Loucy (cell line): Measurements from ENCODE around the gene RTN4.

Experiments
- H2AFZ ChIP-seq: fragments of 200-600 bp; sonication (generic); 2 replicates; pipeline ENCODE4 v1.6.0; 2016; ENCODE audit warnings: antibody characterized with exemption, mild to moderate bottlenecking, low read length, moderate library complexity
- H3F3A ChIP-seq: fragments of 200-600 bp; 2 replicates; pipeline ENCODE4 v1.6.0; 2016; ENCODE audit warnings: antibody characterized with exemption, low read depth, mild to moderate bottlenecking
- H3K27me3 ChIP-seq: fragments of 200-600 bp; sonication (generic); 2 replicates; pipeline ENCODE4 v1.6.1; 2014; ENCODE audit warnings: low read length, mild to moderate bottlenecking; ENCODE audit not compliant: insufficient read depth, poor library complexity, severe bottlenecking
- H3K36me3 ChIP-seq: fragments of 200-600 bp; sonication (generic); 2 replicates; pipeline ENCODE4 v1.6.1; 2016; ENCODE audit warnings: low read length; ENCODE audit not compliant: insufficient read depth
- H3K4me1 ChIP-seq: fragments of 200-600 bp; sonication (generic); 2 replicates; pipeline ENCODE4 v1.5.1; 2014; ENCODE audit warnings: low read length, mild to moderate bottlenecking; ENCODE audit not compliant: insufficient read depth, poor library complexity, severe bottlenecking
- H3K4me2 ChIP-seq: fragments of 200-600 bp; sonication (generic); 2 replicates; pipeline ENCODE4 v1.6.0; 2014; ENCODE audit warnings: antibody characterized with exemption, low read length, low read depth, mild to moderate bottlenecking; ENCODE audit not compliant: poor library complexity, severe bottlenecking
- H3K4me3 ChIP-seq: fragments of 200-600 bp; sonication (generic); 2 replicates; pipeline ENCODE4 v1.5.1; 2014; ENCODE audit warnings: low read length, mild to moderate bottlenecking, mixed read lengths; ENCODE audit not compliant: poor library complexity, severe bottlenecking
- H3K79me2 ChIP-seq: fragments of 200-600 bp; sonication (generic); 2 replicates; pipeline ENCODE4 v1.6.1; 2014; ENCODE audit warnings: low read length; ENCODE audit not compliant: insufficient read depth
- H3K9ac ChIP-seq: fragments of 200-600 bp; sonication (generic); 2 replicates; pipeline ENCODE4 v1.6.0; 2014; ENCODE audit warnings: mild to moderate bottlenecking, low read depth, low read length, moderate library complexity; ENCODE audit not compliant: poor library complexity, severe bottlenecking
- H3K9me2 ChIP-seq: fragments of 200-600 bp; sonication (generic); replicated peaks from 2 replicates; pipeline ENCODE4 v1.6.1; 2016; ENCODE audit warnings: low read depth, low read length, mixed read lengths
- H3K9me3 ChIP-seq: fragments of 200-600 bp; sonication (generic); 2 replicates; pipeline ENCODE4 v1.6.1; 2014; ENCODE audit warnings: mild to moderate bottlenecking, antibody characterized with exemption, low read length, low read depth; ENCODE audit not compliant: insufficient read depth
- H4K20me1 ChIP-seq: fragments of 200-600 bp; sonication (generic); 2 replicates; pipeline ENCODE4 v1.6.0; 2014; ENCODE audit warnings: antibody characterized with exemption, low read length, mild to moderate bottlenecking; ENCODE audit not compliant: insufficient read depth, poor library complexity, severe bottlenecking
- EZH2phosphoT487 ChIP-seq: fragments of 200-600 bp; IDR thresholded peaks from 2 replicates; pipeline ENCODE4 v1.6.1; 2018; ENCODE audit warnings: antibody characterized with exemption, mild to moderate bottlenecking, moderate library complexity, borderline replicate concordance
- TF ChIP-seq, protein P1 (sequence below): fragments of 200-600 bp; sonication (generic); conservative IDR thresholded peaks from 2 replicates; pipeline ENCODE4 v1.5.1; 2014; ENCODE audit warnings: mild to moderate bottlenecking, antibody characterized with exemption, low read length

RTN4 gene

DNA sequence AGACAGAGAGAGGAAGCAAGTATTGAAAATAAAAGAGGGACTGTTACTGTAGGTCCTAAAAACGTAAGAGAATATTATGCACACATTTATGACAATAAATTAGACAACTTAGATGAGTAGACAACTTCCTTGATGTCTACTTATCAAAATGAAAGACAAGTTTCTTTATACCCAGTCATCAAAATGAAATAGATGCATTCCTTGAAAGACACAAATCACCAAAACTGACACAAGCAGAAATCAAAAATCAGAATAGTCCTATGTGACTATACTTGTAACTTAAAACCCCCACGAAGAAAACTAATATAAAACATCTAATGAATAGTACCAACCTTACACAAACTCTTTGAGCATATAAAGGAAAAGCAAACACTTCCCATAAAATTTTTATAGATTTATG, 14.5 kb downstream of the RTN4 start:
- H3K9me3 ChIP-seq: peaks cover 5% of the 10 kb centered on the region; the same call in 1 of the 2 replicates
- H4K20me1 ChIP-seq: peaks cover 94% of the 10 kb centered on the region
- H3F3A ChIP-seq: no peaks in the 10 kb centered on the region

GRCh38 chr2:55033921-55034320, 16.3 kb downstream of the RTN4 start:
- H3K9me3 ChIP-seq: peaks cover 5% of the 10 kb centered on the region; the same call in 1 of the 2 replicates
- H3K27me3 ChIP-seq: no peaks in the 10 kb centered on the region
- no peaks in the 10 kb centered on the region for H3K9me2 ChIP-seq
- H3K4me1 ChIP-seq: peaks cover 6% of the 10 kb centered on the region
- TF ChIP-seq, protein P1, sequence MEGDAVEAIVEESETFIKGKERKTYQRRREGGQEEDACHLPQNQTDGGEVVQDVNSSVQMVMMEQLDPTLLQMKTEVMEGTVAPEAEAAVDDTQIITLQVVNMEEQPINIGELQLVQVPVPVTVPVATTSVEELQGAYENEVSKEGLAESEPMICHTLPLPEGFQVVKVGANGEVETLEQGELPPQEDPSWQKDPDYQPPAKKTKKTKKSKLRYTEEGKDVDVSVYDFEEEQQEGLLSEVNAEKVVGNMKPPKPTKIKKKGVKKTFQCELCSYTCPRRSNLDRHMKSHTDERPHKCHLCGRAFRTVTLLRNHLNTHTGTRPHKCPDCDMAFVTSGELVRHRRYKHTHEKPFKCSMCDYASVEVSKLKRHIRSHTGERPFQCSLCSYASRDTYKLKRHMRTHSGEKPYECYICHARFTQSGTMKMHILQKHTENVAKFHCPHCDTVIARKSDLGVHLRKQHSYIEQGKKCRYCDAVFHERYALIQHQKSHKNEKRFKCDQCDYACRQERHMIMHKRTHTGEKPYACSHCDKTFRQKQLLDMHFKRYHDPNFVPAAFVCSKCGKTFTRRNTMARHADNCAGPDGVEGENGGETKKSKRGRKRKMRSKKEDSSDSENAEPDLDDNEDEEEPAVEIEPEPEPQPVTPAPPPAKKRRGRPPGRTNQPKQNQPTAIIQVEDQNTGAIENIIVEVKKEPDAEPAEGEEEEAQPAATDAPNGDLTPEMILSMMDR: no peak
- TF ChIP-seq EZH2phosphoT487: no peak
- no peaks in the 10 kb centered on the region for H3F3A ChIP-seq
- H3K9ac ChIP-seq: no peak overlapping the region
- no peak overlapping the region for H3K4me3 ChIP-seq
- no peaks in the 10 kb centered on the region; the same call in 1 of the 2 replicates for H3K36me3 ChIP-seq
- no peak overlapping the region for H3K4me2 ChIP-seq
- H2AFZ ChIP-seq: no peak overlapping the region
- H3K79me2 ChIP-seq: peaks cover 99% of the 10 kb centered on the region
- H4K20me1 ChIP-seq: peaks cover 94% of the 10 kb centered on the region

More for the DNA sequence above, 14.5 kb downstream of the RTN4 start:
- Histone ChIP-seq H3K79me2 (peaks cover 99% of the 10 kb centered on the region), H3K27me3 (no peaks in the 10 kb centered on the region), H3K4me3 (no peak overlapping the region), H3K4me1 (peaks cover 6% of the 10 kb centered on the region), H2AFZ (no peak overlapping the region), H3K9me2 (no peaks in the 10 kb centered on the region), H3K9ac (no peak overlapping the region), H3K36me3 (no peaks in the 10 kb centered on the region; the same call in 1 of the 2 replicates), H3K4me2 (no peak overlapping the region)
- TF ChIP-seq EZH2phosphoT487: no peak
- TF ChIP-seq, protein P1: no peak

DNA sequence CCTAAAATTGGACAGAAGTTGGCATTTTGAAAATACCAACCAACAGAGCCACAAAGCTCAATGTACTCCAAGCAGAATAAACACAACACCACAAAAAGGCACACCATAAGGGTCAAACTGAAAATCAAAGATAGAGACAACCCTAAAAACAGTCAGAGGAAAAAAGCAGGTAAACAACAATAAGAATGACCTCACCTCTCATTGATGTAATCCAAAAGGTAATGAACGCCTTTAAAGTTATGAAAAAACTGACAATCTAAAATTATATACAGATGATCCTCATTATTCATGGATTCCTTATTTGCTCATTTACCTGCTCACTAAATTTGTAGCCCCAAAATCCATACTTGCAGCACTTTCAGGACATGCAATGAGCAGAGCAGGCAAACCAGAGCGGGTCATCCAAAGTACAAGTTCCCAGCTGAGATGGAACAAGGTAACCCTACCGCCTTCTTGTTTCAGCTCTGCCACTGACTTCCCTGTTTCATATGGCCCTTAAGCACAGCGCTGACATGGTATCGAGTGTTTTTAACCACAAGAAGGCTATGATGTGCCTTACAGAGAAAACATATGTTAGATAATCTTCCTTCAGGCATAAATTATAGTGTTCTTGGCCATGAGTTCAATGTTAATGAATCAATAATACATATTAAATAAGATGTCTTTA, 17.0 kb downstream of the RTN4 start:
- Histone ChIP-seq H3K79me2 (peaks cover 99% of the 10 kb centered on the region), H3K9me3 (peaks cover 5% of the 10 kb centered on the region; the same call in 1 of the 2 replicates), H3K36me3 (no peaks in the 10 kb centered on the region; the same call in 1 of the 2 replicates), H3K9me2 (no peaks in the 10 kb centered on the region), H3K4me2 (no peak overlapping the region), H3K4me3 (no peak overlapping the region), H2AFZ (no peak overlapping the region), H3K27me3 (no peaks in the 10 kb centered on the region), H3F3A (no peaks in the 10 kb centered on the region), H3K9ac (no peak overlapping the region), H4K20me1 (peaks cover 94% of the 10 kb centered on the region), H3K4me1 (peaks cover 6% of the 10 kb centered on the region)
- TF ChIP-seq, protein P1: no peak
- no peak for TF ChIP-seq EZH2phosphoT487
